8988T (cell line): ENCODE results near the gene SYT15.
A peak's percentile ranks its signal among the peaks of the same experiment; 100 is the strongest.
"Not testable (repeated sequence)": the region's sequence is repeated elsewhere in the genome, so short reads cannot be mapped to it uniquely, and the experiment has no call there.

ENCODE experiments used
- DNase-seq: peaks from one replicate; pipeline ENCODE4 v3.0.0; 2011

SYT15 gene

DNA sequence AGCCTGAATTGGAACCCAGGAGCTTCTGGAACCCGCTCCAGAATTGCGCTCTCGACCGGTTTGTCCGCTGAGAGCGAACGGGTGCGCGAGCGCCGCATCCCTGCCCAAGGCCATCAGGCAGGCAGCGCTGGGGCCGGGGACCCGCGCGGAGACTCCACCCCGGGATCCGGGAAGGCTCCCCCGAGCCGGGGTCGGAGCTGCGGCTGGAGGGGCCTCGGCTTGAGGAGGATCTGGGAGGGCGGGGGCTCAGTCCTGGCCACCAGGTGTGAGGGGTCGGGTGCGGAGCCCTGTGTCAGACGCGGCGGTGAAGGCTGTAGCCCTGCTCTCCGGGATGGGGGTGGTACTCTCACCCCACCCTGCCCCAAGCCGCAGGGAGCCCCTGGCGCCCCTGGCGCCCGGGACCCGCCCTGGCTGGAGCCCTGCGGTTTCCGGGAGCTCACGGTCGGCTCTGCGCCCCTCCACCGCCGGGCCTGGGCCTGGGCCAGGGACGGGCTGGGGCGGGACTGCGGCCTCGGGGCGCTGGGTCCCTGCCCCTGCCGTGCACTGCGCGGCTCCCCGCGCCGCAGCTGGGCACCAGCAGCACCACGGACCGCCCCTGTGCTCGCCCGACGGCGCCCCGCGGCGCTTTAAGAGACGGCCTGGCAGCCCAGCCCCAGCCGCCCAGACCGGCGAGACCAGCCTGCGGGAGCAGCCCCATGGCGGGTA lies at the start of gene SYT15:
Gene SYT15 (plus strand): TSS at position 655 of the 705 bp plus-strand sequence. CDS start 41 bp downstream, at position 696.
- DNase-seq, result not testable (repeated sequence)

DNA sequence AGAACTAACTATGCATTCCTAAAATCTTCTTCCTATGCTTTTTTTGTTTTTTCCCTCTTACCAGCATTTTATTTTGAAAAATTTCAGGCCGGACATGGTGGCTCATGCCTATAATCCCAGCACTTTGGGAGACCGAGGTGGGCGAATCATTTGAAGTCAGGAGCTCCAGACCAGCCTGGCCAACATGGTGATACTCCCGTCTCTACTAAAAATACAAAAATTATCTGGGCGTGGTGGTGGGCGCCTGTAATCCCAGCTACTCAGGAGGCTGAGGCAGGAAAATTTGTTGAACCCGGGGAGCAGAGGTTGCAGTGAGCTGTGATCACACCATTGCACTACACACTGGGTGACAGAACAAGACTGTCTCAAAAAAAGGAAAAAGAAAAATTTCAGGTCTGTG lies 49.2 kb upstream of the SYT15 start:
- DNase-seq, result not testable (repeated sequence)

DNA sequence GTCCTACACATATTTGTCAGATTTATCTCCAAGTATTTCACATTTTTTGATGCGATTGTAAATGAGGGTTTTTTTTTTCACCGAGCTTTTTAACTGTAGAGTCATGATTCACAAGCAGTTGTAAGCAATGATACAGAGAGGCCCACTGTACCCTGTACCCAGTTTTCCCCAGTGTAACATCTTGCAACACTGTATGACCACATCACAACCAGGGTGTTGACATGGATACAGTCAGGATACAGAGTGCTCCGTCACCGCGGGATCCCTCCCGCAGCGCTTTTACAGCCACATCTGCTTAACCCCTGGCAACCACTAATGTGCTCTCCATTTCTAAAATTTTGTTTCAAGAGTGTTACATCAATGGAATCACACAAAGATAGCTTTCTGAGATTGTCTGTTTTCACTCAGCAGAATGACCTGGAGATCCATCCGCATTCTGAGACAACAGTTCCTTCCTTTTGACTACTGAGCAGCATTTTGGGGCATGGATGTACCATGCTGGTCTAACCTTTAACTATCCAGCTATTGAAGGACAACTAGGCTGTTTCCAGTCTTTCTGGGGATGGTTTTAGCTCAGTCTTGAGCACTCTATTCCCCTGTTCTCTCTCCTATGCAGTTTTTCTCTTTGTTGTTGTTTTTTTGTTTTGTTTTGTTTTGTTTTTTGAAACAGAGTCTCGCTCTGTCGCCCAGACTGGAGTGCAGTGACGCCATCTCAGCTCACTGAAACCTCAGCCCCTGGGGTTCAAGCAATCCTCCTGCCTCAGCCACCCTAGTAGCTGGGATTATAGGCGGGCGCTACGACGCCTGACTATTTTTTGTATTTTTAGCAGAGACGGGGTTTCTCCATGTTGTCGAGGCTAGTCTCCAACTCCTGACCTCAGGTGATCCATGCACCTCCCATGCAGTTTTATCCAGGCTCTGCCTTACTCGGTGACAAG lies 48.4 kb upstream of the SYT15 start:
- DNase-seq, result no peak

DNA sequence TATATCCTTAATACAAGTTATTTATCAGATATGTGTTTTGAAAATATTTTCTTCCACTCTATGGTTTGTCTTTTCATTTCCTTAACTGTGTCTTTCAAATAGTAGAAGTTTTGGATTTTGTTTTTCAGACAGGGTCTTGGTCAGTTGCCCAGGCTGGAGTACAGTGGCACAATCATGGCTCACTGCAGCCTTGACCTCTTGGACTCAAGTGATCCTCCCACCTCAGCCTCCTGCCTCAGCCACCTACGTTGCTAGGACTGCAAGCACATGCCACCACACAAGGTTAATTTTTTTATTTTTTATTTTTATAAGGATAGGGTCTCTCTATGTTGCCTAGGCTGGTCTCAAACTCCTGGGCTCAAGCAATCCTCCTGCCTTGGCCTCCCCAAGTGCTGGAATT lies 46.7 kb upstream of the SYT15 start:
- not testable (repeated sequence) for DNase-seq

DNA sequence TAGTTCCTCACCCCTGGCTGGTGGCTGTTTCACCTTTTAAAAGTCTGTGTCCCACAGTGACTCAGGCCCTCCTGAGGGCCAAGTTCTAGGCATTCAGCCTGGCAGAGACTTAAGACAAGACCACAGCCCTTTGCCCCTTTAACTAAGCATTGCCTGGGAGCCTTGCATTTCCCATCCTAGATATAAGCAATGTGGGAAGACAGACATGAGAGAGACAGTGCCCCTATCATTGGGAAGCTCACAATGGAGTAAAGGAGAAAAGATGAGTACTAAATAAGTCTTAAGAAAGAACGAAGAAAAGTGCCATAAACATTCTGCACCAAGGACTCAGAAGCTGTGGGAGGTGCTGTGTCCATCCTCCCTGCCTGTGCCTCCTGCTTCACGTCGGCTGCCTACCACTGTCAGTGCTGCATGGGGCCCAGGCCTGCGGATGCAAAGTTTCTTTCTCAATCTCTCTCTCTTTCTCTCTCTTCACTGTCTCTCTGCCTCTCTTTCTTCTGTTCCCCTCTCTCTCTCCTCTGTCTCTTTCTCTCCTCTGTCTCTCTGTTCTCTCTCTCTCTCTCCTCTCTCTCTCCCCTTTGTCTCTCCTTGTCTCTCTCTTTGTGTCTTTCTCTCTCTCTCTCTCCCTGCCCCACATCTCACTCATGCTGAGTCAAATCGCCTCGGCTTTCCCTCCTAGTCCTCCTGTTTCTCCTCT lies 44.0 kb upstream of the SYT15 start:
- no peak for DNase-seq

DNA sequence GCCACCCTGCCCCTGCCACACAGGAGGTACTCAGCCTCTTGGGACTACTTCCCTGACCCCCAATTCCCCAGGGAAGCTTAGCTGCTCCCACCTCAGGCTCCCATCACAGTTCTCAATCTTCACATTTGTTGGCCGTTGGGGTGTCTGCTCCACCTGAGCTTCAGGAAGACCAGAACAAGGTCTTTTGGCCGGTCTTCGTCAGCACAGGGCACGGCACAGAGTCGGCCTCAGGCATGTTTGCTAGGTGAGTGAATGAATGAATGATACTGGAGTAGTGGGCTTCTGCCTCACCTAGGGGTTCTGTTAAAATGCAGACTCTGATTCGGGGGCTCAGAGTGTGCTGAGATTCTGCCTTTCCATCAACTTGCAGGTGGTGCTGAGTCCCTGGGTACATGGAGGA lies 42.8 kb upstream of the SYT15 start:
- DNase-seq, result no peak

DNA sequence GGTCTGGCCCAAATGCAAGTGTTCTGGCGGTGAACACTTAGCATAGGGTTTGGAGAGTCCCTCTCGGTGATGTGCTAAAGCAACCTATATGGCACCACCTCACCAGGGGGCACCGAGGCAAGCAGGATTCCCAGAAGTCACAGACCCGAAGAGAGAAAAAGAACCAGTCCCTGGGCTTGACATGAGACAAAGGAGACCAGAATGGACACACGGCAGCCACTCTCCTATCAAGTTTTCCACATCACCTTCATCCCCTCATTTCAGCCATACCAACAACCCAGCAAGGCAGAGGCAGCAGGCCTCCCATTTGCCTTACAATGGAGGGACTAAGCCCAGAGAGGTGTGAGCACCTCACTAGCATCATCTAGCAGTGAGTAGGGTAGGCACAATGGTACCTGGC lies 42.1 kb upstream of the SYT15 start:
- no peak for DNase-seq

DNA sequence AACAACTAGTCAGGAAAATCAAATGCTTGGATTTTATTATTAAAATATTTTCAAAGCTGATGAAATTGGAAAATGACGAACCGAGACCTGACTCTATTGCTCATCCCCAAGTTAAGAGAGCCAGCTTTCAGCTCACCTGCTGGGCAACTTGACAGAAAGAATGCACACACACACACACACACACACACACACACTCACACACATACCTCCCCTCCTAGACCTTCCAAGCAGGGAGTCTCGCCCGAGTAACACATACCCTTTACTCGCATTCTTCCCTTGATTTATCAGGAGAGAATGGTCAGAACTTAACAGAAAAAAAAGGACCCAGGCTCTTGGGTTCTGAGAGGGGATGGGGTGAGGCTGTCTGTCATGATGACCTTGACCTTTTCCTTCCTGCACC lies 41.6 kb upstream of the SYT15 start:
- DNase-seq, result no peak

DNA sequence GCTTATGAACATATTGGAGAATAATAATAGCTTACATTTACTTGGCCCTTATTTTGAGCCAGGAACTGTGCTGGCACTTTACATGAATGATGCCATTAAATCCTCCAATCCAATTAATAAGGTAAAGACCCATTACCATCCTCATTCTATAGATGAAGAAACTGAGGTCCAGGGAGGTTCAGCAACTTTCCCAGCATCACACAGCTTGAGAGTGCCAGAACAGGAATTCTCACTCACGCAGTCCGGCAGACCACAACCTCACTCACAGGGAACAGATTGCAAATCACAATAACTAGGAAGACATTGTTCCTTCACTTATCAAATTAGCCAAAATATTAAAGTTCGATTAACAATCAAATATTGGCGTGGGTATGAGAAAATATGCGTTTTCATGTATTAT lies 40.8 kb upstream of the SYT15 start:
- DNase-seq, result no peak

DNA sequence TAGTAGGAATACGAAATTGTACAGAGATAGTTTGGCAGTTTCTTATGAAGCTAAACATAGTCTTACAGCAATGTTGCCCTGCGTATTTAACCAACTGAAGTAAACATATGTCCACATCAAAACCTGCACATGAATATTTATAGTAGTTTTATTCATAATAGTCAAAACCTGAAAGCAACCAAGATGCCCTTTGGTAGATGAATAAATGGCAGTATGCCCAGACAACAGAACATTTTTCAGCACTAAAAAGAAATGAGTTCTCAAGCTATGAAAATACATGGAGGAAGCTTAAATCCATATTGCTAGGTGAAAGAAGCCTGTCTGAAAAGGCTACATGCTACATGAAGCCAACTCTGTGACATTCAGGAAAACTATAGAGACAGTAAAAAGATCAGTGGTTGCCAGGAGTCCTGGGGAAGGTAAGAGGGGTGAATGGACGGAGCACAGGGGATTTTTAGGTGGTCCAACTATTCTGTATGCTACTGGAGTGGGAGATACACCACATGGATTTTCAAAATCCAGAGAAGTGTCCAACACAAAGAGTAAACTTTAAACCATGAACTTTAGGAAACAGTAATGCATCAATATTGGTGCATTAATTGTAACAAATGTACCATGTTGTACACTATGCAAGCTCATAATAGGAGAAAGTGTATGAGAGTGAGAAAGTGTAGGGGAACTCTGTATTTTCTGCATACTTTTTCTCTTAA lies 40.1 kb upstream of the SYT15 start:
- no peak for DNase-seq

DNA sequence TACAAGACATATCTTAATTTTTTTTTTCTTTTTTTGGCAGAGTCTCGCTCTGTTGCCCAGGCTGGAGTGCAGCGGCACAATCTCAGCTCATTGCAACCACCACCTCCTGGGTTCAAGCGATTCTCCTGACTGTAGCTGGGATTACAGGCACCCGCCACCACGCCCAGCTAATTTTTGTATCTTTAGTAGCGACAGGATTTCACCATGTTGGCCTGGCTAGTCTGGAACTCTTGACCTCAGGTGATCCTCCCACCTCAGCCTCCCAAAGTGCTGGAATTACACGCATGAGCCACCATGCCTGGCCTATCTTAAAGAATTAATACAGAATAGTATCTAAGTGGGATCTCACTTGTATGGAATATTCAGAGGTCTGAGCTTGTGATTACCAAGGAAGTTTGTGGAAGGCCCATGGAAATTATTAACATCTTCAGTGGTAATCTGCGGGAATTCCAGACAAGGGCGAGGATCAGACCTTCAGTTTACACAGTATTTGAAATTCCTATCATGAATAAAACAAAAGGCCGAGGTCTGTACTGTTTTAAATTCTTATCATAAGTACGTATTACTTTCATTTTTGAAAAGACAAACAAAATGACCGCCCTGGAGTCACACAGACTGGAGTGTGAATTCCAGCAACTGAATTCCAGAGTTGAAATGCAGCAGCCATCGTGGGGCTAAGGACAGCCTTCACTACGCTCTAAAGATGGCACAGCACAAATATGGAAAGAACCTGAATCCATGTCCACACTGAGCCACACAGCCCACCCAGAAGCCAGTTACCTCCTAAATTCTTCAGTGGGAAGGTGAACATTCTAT lies 39.1 kb upstream of the SYT15 start:
- DNase-seq, result no peak

DNA sequence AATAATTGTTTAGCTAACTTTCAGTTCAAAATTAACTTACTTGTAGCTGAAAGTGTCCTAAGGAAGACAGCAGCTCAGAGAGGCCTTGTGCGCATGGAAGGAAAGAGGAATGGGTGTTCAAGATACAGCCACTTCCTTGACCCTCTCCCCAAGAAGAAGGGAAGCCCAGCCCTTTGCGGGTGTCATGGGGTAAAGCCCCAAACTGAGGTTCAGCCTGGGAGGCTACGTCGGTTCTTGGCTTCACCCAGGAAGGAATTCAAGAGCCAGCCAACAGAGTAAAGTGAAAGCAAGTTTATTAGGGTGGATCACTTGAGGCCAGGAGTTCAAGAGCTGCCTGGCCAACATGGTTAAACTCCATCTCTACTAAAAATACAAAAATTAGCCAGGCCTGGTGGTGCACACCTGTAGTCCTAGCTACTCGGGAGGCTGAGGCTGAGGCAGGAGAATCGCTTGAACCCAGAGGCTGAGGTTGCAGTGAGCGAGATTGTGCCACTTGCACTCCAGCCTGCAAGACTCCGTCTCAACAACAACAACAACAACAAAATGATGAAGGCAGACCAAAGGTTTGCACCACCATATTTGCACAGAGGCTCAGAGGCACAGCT lies 38.4 kb upstream of the SYT15 start:
- DNase-seq, result no peak

DNA sequence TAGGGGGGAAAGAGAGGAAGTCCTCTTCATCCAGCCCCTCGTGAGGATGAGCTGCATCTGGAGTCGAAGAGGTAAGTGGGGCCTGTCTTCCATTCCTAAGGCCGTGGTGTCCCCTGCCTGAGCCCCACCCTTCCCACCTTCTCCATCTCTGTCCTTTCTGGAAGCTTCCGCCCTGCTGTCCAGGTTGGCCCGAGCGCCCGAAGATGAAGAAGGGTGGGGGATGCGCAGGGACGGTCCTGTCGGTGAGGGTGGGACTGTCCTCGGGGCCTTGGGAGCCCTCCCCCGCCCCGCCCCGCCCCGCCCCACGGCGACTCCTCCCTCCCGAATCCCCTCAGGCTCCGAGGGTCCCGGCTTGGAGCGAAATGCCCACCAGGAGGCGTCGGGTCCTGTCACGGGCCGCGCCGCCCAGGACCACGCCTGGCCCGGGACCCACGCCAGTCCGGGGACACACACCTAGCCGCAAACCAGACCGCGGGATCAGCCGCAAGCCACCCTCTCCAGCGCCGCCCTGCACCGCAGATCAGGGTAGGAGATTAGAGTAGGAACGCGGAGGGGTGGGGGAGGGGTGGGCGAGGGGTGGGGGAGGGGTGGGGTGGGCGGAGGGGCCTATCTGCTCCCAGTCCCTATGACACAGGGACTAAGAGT lies 37.8 kb upstream of the SYT15 start:
- peak; percentile 77 for DNase-seq

DNA sequence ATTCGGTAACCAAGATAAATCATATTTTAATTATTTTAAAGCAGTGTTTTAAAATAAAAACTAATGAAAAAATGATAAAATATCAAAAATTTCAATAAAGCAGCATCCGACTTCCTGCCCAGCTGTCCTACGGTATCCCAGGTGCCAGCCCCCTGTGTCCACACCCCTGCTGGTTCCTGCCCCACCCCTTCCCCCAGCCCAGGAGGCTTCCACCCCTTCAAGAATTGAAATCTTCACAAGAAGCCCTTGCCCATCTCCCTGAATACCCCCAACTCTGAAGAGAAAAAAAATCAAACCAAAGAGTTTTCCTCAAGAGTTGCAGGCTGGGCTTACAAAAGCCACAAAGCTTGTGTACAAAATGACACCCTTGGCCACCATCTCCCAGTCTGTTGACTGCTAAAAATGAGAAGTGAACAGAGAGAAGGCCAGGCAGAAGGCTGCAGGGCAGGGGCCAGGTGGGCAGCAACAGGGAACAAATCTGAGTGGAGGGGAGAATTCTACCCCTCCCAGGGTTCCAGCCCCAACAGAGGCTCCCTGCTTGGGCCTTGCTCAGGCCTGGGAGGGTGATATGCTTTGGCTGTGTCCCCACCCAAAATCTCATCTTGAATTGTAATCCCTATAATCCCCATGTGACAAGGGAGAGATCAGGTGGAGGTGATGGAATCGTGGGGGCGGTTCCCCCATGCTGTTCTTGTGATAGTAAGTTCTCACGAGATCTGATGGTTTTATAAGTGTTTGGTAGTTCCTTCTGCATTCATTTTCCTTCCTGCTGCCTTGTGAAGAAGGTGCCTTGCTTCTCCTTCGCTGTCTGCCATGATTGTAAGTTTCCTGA lies 37.0 kb upstream of the SYT15 start:
- no peak for DNase-seq

DNA sequence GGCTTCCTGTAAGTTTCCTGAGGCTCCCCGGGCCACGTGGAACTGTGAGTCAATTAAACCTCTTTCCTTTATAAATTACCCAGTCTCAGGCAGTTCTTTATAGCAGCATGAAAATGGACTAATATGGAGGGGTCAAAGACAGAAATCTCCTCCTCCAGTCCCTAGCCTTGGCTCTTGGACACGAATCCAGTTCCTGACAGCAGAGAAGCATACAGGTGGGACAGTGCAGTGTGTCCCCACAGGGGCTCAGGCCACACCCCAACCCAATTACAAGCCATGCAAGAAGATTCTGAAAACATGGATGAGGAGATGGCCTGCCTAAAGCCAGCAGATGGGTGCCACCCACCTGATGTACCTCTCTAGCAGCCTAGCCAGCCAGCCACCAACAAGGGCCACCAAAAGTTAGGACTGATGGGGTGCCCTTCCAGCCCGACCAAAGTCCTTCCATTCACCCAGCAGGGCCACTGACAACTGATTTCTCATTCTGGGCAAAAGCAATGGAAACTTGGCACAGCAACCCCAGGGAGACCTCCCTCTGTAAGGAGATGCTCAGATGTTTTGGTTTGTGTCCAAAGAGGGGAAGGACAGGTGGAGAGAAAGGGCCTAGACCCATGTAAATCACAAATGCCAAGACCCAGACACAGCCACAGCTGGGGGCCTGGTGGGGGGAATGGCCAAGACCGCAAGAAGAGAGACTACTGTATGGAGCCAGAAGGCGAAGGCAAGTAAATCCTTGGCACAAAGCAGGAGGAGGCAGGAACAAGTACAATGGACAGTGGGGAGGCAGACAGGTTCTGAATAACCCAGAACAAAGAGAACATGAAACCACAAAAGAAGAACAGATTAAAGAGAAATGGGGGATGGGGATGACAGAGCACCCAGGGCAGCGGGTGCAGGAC lies 36.1 kb upstream of the SYT15 start:
- DNase-seq, result no peak

DNA sequence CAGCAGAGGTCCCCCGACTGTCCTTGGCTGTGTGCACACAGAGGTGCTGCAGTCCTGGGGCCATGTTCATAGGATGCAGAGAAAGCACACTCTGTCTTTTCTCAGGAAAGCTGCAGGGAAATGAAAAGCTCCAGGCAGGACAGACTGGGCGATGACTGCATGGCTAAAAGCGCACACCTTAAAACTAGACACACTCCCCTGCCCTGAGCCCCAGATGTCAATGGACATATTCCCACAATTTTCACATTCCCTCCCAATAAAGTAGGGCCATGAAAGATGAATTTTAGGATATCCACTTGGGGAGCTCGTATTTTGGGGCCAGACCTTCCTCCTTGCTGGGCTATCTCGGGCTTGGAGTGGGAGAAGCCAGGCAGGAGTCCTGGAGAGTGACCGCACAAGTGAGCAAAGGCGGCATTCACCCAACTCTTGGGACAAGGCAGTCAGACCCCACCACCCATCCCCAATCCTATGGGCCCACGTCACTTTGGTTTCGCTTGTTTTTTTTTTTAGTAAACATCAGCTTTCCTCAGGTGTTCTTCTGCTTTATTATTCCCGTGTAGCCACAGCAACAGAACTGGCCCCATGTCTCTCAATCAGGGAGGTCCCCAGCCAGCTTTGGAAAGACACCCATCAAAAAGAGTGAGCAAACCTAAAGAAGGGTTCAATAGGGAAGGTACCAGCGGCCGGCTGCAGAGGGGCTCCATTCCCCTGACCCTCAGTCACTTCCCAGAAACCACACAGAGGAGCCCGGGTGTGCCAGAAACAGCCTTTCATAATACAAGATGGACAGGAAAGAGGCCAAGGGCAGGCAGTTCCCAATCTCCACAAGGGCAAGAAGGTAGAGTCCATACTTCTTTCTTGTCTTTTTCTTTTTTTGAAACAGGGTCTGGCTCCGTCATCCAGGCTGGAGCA lies 35.2 kb upstream of the SYT15 start:
- DNase-seq, result no peak

DNA sequence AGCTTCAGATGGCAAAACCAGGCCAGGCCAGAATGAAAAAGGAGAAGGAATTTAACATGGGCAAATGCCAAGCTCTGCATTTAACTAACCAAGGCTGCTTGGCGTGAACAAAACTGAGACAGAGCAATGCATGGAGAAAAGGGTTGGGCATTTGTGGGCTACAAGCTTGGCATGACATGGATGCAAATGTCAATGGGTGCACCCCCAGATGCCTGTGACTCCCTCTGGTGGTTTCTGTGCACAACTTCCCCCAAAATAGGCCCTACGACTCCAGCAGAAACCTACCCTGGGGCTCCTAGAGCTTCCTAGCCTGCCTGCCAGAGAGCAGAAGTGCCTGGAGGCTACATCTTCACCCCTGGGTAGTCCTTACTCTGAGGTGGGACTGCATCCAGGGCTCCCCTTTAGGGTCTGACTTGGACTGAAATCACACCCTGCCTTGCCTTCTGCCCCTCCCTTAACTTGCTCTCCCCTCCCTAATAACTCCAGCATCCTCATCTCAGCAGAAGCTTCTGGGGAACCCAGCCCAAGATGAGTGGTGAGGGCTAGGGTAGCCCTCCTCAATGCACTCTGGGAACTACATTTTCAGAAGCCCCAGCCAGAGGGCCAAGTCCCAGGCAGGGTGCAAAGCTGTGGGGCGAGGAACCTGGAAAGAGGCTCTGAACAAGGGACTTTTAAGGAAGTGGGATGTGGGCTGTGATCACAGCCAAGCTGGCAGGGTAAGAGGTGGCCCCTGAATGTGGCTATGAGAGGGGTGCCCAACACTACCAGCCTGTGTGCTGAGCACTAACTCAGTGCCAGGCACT lies 33.7 kb upstream of the SYT15 start:
- DNase-seq, result peak; percentile 92
